OCI-LY1 (cell line): Measurements from ENCODE around the gene BMPR1A.

Experiments
- H2AFZ ChIP-seq: fragments of 200-600 bp; sonication (generic), shearing (Covaris generic); 2 replicates; pipeline ENCODE4 v1.6.0; 2014; ENCODE audit warnings: antibody characterized with exemption, mild to moderate bottlenecking, low read length
- H3F3A ChIP-seq: fragments of 200-600 bp; sonication (generic), shearing (Covaris generic); 2 replicates; pipeline ENCODE4 v1.6.0; 2014; ENCODE audit warnings: mild to moderate bottlenecking, antibody characterized with exemption, low read length, moderate library complexity; ENCODE audit not compliant: insufficient read depth
- H3K27ac ChIP-seq: fragments of 200-600 bp; sonication (generic); 2 replicates; pipeline ENCODE4 v1.5.1; 2014; ENCODE audit warnings: low read length, mixed run types, mild to moderate bottlenecking, low read depth; ENCODE audit not compliant: poor library complexity, severe bottlenecking
- H3K27me3 ChIP-seq: fragments of 200-600 bp; sonication (generic); 2 replicates; pipeline ENCODE4 v1.6.0; 2014; ENCODE audit warnings: antibody characterized with exemption, mild to moderate bottlenecking, low read length, moderate library complexity; ENCODE audit not compliant: insufficient read depth
- H3K36me3 ChIP-seq: fragments of 200-600 bp; sonication (generic); 2 replicates; pipeline ENCODE4 v1.6.1; 2014; ENCODE audit warnings: mild to moderate bottlenecking, antibody characterized with exemption, low read length, moderate library complexity, mixed read lengths; ENCODE audit not compliant: insufficient read depth
- H3K4me1 ChIP-seq: fragments of 200-600 bp; sonication (generic); 2 replicates; pipeline ENCODE4 v1.5.1; 2014; ENCODE audit warnings: mild to moderate bottlenecking, low read length, moderate library complexity; ENCODE audit not compliant: insufficient read depth, severe bottlenecking
- H3K4me2 ChIP-seq: fragments of 200-600 bp; sonication (generic), shearing (Covaris generic); 2 replicates; pipeline ENCODE4 v1.6.1; 2014; ENCODE audit warnings: low read length
- H3K4me3 ChIP-seq: fragments of 200-600 bp; sonication (generic); 2 replicates; pipeline ENCODE4 v1.5.1; 2014; ENCODE audit warnings: low read length, low read depth, mild to moderate bottlenecking, mixed read lengths; ENCODE audit not compliant: poor library complexity, severe bottlenecking
- H3K79me2 ChIP-seq: fragments of 200-600 bp; shearing (Covaris generic); 2 replicates; pipeline ENCODE4 v1.6.1; 2016; ENCODE audit warnings: mixed run types, low read length, mixed read lengths; ENCODE audit not compliant: insufficient read depth
- H3K9ac ChIP-seq: fragments of 200-600 bp; sonication (generic), shearing (Covaris generic); 2 replicates; pipeline ENCODE4 v1.6.1; 2014; ENCODE audit warnings: mild to moderate bottlenecking, low read length, mixed read lengths
- H3K9me2 ChIP-seq: fragments of 200-600 bp; sonication (generic), shearing (Covaris generic); 2 replicates; pipeline ENCODE4 v1.6.1; 2014; ENCODE audit warnings: low read depth, mild to moderate bottlenecking, low read length, mixed read lengths
- H3K9me3 ChIP-seq: fragments of 200-600 bp; shearing (Covaris generic); 2 replicates; pipeline ENCODE4 v1.6.1; 2014; ENCODE audit warnings: low read length, mixed read lengths
- H4K20me1 ChIP-seq: fragments of 200-600 bp; sonication (generic), shearing (Covaris generic); 2 replicates; pipeline ENCODE4 v1.6.0; 2016; ENCODE audit warnings: mild to moderate bottlenecking, low read length; ENCODE audit not compliant: insufficient read depth
- EZH2 ChIP-seq: fragments of 200-600 bp; sonication (generic), shearing (Covaris generic); IDR thresholded peaks from 2 replicates; pipeline ENCODE4 v1.8.0; 2017; ENCODE audit warnings: borderline replicate concordance, mixed run types, mild to moderate bottlenecking, antibody characterized with exemption, low read length, moderate library complexity, mixed read lengths
- TF ChIP-seq, protein P1 (sequence below): fragments of 200-600 bp; sonication (generic), shearing (Covaris generic); IDR thresholded peaks from 2 replicates; pipeline ENCODE4 v1.5.1; 2017; ENCODE audit warnings: mild to moderate bottlenecking, antibody characterized with exemption, low read length, moderate library complexity, mixed read lengths

The BMPR1A gene

DNA sequence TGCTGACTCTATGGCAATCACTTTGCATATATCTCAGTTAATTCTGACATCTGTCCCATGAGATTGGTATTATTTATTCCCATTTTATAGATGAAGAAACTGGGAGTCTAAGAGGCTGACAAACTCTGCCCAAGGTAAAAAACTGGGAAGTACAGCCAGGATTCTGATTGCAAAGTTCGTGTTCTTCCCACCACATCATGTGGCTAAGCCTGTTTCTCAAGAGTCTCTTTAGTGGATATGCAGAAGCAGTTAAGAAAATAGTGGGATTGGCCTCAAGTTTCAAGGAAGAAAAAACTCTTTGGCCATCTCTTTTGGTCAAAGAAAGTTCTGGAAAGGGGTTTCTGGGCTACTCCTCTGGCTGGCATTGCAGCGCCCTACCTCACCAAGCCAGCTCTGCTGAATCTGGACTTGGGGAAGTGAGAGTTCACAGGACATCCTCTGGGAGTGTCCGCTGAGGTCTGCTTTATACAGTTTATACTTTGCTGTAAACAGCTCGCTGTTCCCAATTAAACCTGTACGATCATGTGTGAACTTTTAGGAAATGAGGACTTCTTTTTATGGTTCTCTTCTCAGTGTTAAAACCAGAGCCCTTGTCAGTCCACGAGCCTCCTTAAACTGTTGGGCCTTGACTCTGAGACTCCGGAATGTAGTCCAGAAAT is 12.2 kb upstream of the BMPR1A start:
- H3K9me3 ChIP-seq = no peaks in the 10 kb centered on the region
- TF ChIP-seq, protein P1, sequence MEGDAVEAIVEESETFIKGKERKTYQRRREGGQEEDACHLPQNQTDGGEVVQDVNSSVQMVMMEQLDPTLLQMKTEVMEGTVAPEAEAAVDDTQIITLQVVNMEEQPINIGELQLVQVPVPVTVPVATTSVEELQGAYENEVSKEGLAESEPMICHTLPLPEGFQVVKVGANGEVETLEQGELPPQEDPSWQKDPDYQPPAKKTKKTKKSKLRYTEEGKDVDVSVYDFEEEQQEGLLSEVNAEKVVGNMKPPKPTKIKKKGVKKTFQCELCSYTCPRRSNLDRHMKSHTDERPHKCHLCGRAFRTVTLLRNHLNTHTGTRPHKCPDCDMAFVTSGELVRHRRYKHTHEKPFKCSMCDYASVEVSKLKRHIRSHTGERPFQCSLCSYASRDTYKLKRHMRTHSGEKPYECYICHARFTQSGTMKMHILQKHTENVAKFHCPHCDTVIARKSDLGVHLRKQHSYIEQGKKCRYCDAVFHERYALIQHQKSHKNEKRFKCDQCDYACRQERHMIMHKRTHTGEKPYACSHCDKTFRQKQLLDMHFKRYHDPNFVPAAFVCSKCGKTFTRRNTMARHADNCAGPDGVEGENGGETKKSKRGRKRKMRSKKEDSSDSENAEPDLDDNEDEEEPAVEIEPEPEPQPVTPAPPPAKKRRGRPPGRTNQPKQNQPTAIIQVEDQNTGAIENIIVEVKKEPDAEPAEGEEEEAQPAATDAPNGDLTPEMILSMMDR = no peak
- TF ChIP-seq EZH2 = no peak
- H3F3A ChIP-seq = no peaks in the 10 kb centered on the region
- no peaks in the 10 kb centered on the region for H4K20me1 ChIP-seq
- peaks cover 3% of the 10 kb centered on the region; the same call in 1 of the 2 replicates for H3K27me3 ChIP-seq
- H2AFZ ChIP-seq = no peak overlapping the region
- no peaks in the 10 kb centered on the region for H3K9me2 ChIP-seq
- H3K4me2 ChIP-seq = no peak overlapping the region
- H3K27ac ChIP-seq = no peak overlapping the region
- no peaks in the 10 kb centered on the region for H3K79me2 ChIP-seq
- H3K4me1 ChIP-seq = no peaks in the 10 kb centered on the region
- H3K36me3 ChIP-seq = no peaks in the 10 kb centered on the region
- H3K9ac ChIP-seq = no peak overlapping the region
- H3K4me3 ChIP-seq = no peak overlapping the region

DNA sequence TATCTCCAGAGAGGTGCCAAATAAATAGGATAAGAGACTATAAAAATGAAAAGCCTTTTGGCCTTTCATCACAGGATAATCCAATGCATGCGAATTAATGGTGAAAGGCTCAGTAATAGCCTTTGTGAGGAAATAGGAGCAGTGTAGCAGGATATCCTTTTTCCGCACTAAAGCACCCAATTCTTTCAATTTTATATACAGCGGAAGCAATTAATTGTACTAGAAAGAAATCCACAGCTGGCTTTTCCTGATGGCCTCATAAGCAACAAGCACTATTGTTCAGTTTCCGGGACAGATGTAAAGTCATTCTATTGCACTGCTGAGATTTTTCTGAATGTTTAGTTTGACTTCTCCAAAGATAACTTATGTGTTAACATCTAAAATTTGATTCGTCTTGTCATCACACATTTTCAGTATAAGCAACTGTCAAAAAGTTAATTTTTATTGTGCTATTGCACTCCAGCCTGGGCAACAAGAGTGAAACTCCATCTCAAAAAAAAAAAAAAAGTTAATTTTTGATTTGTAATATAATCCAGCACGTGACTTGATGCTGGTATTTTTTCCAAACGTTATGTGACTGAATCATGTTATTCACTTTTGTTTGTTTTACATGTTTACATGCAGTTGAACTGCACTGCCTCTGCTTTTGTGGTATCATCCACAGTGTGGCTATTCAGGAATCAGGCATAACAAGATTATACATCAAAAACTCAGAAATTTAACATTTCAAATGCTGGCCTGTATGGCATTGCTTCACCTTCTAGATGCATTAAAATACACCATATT is 8.4 kb upstream of the BMPR1A start:
- Histone ChIP-seq H3F3A (no peaks in the 10 kb centered on the region), H3K27me3 (no peaks in the 10 kb centered on the region), H3K79me2 (no peaks in the 10 kb centered on the region), H3K36me3 (no peaks in the 10 kb centered on the region; the same call in 1 of the 2 replicates), H3K4me1 (no peaks in the 10 kb centered on the region), H3K27ac (no peak overlapping the region), H3K9me2 (no peaks in the 10 kb centered on the region), H3K4me2 (no peak overlapping the region), H2AFZ (no peak overlapping the region), H3K9ac (no peak overlapping the region), H4K20me1 (no peaks in the 10 kb centered on the region), H3K9me3 (no peaks in the 10 kb centered on the region), H3K4me3 (no peak overlapping the region)
- no peak for TF ChIP-seq EZH2
- TF ChIP-seq, protein P1 = no peak

DNA sequence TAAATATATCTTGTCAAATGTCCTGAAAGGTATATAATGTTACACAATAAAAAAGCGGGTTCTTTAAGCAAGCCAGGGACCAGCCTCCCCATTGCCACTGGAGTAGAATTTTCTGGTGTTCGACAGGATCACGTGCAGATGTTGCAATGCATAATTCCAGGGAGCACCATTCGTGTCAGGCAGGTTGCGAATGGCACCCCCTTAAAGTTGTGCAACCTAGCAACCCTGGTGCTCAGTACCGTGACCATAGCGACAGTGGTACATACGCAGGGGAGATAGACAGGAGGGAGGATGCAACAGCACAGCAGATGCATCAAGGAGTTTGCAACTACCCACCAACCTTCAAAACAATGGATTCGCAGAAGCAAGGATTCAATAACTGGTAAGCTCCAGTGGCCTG is 6.6 kb upstream of the BMPR1A start:
- H3K79me2 ChIP-seq = no peaks in the 10 kb centered on the region
- no peaks in the 10 kb centered on the region; the same call in 1 of the 2 replicates for H3K36me3 ChIP-seq
- no peak overlapping the region for H3K4me3 ChIP-seq
- H4K20me1 ChIP-seq = no peaks in the 10 kb centered on the region
- H3F3A ChIP-seq = no peaks in the 10 kb centered on the region
- H3K4me1 ChIP-seq = peaks cover 1% of the 10 kb centered on the region
- H3K27me3 ChIP-seq = no peaks in the 10 kb centered on the region
- no peak overlapping the region for H3K9ac ChIP-seq
- H2AFZ ChIP-seq = no peak overlapping the region
- no peak overlapping the region for H3K4me2 ChIP-seq
- TF ChIP-seq, protein P1 = no peak
- TF ChIP-seq EZH2 = no peak
- no peaks in the 10 kb centered on the region for H3K9me3 ChIP-seq
- no peaks in the 10 kb centered on the region for H3K9me2 ChIP-seq
- no peak overlapping the region for H3K27ac ChIP-seq
